Neural cell (in vitro differentiated cells): ENCODE data around the gene RFX8. TPM values are rescaled to one million over a fixed set of nuclear protein-coding genes. Genes with fewer than 3 reads are reported as not detected.

Experiments used
- H2AFZ ChIP-seq: fragments of 200-600, 300-800 bp; sonication (generic), shearing (Covaris generic); 2 replicates; pipeline ENCODE4 v1.6.0; 2014; ENCODE audit warnings: low read depth, mild to moderate bottlenecking, antibody characterized with exemption, low read length, moderate library complexity
- H3F3A ChIP-seq: fragments of 200-600 bp; shearing (Covaris generic); 2 replicates; pipeline ENCODE4 v1.6.1; 2016; ENCODE audit warnings: mild to moderate bottlenecking, moderate library complexity, mixed read lengths, antibody characterized with exemption, low read length; ENCODE audit not compliant: insufficient read depth, poor library complexity, severe bottlenecking
- H3K27ac ChIP-seq: fragments of 200-600, 300-800 bp; sonication (generic), shearing (Covaris generic); 2 replicates; pipeline ENCODE4 v1.5.1; 2014; ENCODE audit warnings: mild to moderate bottlenecking, low read length, moderate library complexity
- H3K27me3 ChIP-seq: fragments of 300-800, 200-600 bp; sonication (generic), shearing (Covaris generic); 2 replicates; pipeline ENCODE4 v1.6.0; 2014; ENCODE audit warnings: mild to moderate bottlenecking, low read depth, low read length, moderate library complexity; ENCODE audit not compliant: insufficient read depth
- H3K36me3 ChIP-seq: fragments of 300-800, 200-600 bp; sonication (generic), shearing (Covaris generic); 2 replicates; pipeline ENCODE4 v1.5.1; 2014; ENCODE audit warnings: mild to moderate bottlenecking, antibody characterized with exemption, low read length, moderate library complexity; ENCODE audit not compliant: insufficient read depth
- H3K4me2 ChIP-seq: fragments of 300-800, 200-600 bp; sonication (generic), shearing (Covaris generic); 2 replicates; pipeline ENCODE4 v1.6.0; 2014; ENCODE audit warnings: mild to moderate bottlenecking, low read length
- H3K4me3 ChIP-seq: fragments of 300-800, 200-600 bp; sonication (generic), shearing (Covaris generic); 2 replicates; pipeline ENCODE4 v1.5.1; 2014; ENCODE audit warnings: mild to moderate bottlenecking, low read length, moderate library complexity
- H3K79me2 ChIP-seq: fragments of 200-600 bp; shearing (Covaris generic); replicated peaks from 2 replicates; pipeline ENCODE4 v1.6.0; 2014; ENCODE audit warnings: mild to moderate bottlenecking, low read length, moderate library complexity; ENCODE audit not compliant: insufficient read depth
- H3K9ac ChIP-seq: fragments of 300-800, 200-600 bp; sonication (generic), shearing (Covaris generic); 2 replicates; pipeline ENCODE4 v1.6.1; 2016; ENCODE audit warnings: mild to moderate bottlenecking, low read length, mixed read lengths
- H3K9me2 ChIP-seq: fragments of 200-600 bp; shearing (Covaris generic); 2 replicates; pipeline ENCODE4 v1.6.1; 2016; ENCODE audit warnings: mild to moderate bottlenecking, low read length, mixed read lengths; ENCODE audit not compliant: insufficient read depth
- H3K9me3 ChIP-seq: fragments of 200-600, 300-800 bp; sonication (generic), shearing (Covaris generic); 2 replicates; pipeline ENCODE4 v1.6.1; 2016; ENCODE audit warnings: mild to moderate bottlenecking, mixed run types, low read length, moderate library complexity, mixed read lengths
- H4K20me1 ChIP-seq: fragments of 200-600 bp; shearing (Covaris generic); 2 replicates; pipeline ENCODE4 v1.6.1; 2016; ENCODE audit warnings: mild to moderate bottlenecking, mixed run types; ENCODE audit not compliant: insufficient read depth
- CTCF ChIP-seq: fragments of 450-650 bp; IDR thresholded peaks from 2 replicates; pipeline ENCODE4 v1.5.1; 2014; ENCODE audit warnings: antibody characterized with exemption, mild to moderate bottlenecking, moderate library complexity; ENCODE audit not compliant: poor library complexity, severe bottlenecking
- EP300 ChIP-seq: fragments of 450-650 bp; conservative IDR thresholded peaks from 2 replicates; pipeline ENCODE4 v1.6.1; 2014; ENCODE audit warnings: antibody characterized with exemption, mild to moderate bottlenecking, moderate library complexity; ENCODE audit not compliant: poor library complexity, severe bottlenecking
- EZH2 ChIP-seq: fragments of 200-600, 300-800 bp; shearing (Covaris generic), sonication (generic); IDR thresholded peaks from 2 replicates; pipeline ENCODE4 v1.6.1; 2014; ENCODE audit warnings: antibody characterized with exemption, low read length, borderline replicate concordance, mild to moderate bottlenecking; ENCODE audit not compliant: insufficient read depth, poor library complexity, severe bottlenecking
- MXI1 ChIP-seq: fragments of 450-650 bp; conservative IDR thresholded peaks from 2 replicates; pipeline ENCODE4 v1.6.1; 2014; ENCODE audit warnings: antibody characterized with exemption, mild to moderate bottlenecking; ENCODE audit not compliant: poor library complexity, severe bottlenecking
- POLR2AphosphoS5 ChIP-seq: IDR thresholded peaks from 2 replicates; pipeline ENCODE4 v1.6.1; 2012
- RAD21 ChIP-seq: fragments of 450-650 bp; conservative IDR thresholded peaks from 2 replicates; pipeline ENCODE4 v1.6.1; 2014; ENCODE audit warnings: antibody characterized with exemption, mild to moderate bottlenecking, moderate library complexity
- REST ChIP-seq: IDR thresholded peaks from 2 replicates; pipeline ENCODE4 v1.6.1; 2012; ENCODE audit warnings: borderline replicate concordance
- SMC3 ChIP-seq: fragments of 450-650 bp; conservative IDR thresholded peaks from 2 replicates; pipeline ENCODE4 v1.6.1; 2014; ENCODE audit warnings: antibody characterized with exemption, mild to moderate bottlenecking, moderate library complexity; ENCODE audit not compliant: poor library complexity
- TAF1 ChIP-seq: IDR thresholded peaks from 2 replicates; pipeline ENCODE4 v1.6.1; 2012; ENCODE audit warnings: low read depth
- polyA plus RNA-seq: library from polyadenylated mRNA; depleted of rRNA; stranded (reverse); fragments of >200 nt; gene quantifications from 2 replicates; pipeline ENCODE4 v1.2.3, GENCODE V29; 2014

The RFX8 gene
- polyA plus RNA-seq, 1 donor from 2014 or later = not detected

- H2AFZ ChIP-seq = no peak overlapping the region
Measured at GRCh38 chr2:101500180-101500579, 25.3 kb upstream of the RFX8 start.

GRCh38 chr2:101496279-101496678 is 21.4 kb upstream of the RFX8 start:
- no peaks in the 10 kb centered on the region for H3K27me3 ChIP-seq
- no peaks in the 10 kb centered on the region for H4K20me1 ChIP-seq
- no peak overlapping the region for H3K4me3 ChIP-seq
- H3K4me2 ChIP-seq = no peak overlapping the region
- no peak overlapping the region for H2AFZ ChIP-seq
- no peaks in the 10 kb centered on the region for H3F3A ChIP-seq
- H3K79me2 ChIP-seq = no peaks in the 10 kb centered on the region
- H3K27ac ChIP-seq = no peak overlapping the region
- TF ChIP-seq REST = no peak
- H3K9me3 ChIP-seq = no peaks in the 10 kb centered on the region
- H3K36me3 ChIP-seq = no peaks in the 10 kb centered on the region
- H3K9me2 ChIP-seq = no peaks in the 10 kb centered on the region
- H3K9ac ChIP-seq = no peak overlapping the region

More at GRCh38 chr2:101500180-101500579, 25.3 kb upstream of the RFX8 start:
- no peaks in the 10 kb centered on the region for H3K79me2 ChIP-seq
- no peaks in the 10 kb centered on the region for H3K36me3 ChIP-seq
- H3K9ac ChIP-seq = no peak overlapping the region
- no peak overlapping the region for H3K4me3 ChIP-seq
- H4K20me1 ChIP-seq = no peaks in the 10 kb centered on the region
- H3K27ac ChIP-seq = no peak overlapping the region
- no peaks in the 10 kb centered on the region for H3F3A ChIP-seq
- no peaks in the 10 kb centered on the region for H3K9me3 ChIP-seq
- H3K4me2 ChIP-seq = no peak overlapping the region
- no peaks in the 10 kb centered on the region for H3K27me3 ChIP-seq
- no peaks in the 10 kb centered on the region for H3K9me2 ChIP-seq
- no peak for TF ChIP-seq MXI1

DNA sequence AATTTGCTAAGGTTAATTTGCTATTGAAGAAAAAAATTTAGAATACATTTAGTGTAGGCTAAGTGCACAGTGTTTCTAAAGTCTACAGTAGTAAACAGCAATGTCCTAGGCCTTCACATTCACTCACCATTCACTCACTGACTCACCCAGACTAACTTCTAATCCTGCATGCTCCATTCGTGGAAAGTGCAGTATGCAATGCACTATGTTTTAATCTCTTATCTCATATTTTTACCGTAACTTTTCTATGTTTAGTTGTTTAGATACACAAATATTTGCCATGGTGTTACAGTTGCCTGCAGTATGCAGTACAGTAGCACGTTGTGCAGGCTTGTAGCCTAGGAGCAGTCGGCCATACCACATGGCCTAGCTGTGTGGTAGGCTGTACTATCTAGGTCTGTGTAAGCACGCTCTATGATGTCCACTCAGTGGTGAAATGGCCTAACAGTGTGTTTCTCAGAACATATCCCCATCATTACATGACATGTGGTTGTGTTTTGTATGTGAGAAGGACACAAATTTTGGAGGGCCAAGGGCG is 18.1 kb upstream of the RFX8 start:
- Histone ChIP-seq H3K9ac (no peak overlapping the region), H3K79me2 (no peaks in the 10 kb centered on the region)
- TF ChIP-seq EP300 (no peak), REST (no peak), SMC3 (no peak), RAD21 (no peak), CTCF (no peak), EZH2 (no peak), TAF1 (no peak), POLR2AphosphoS5 (no peak), MXI1 (no peak)

More for the DNA sequence above, 18.1 kb upstream of the RFX8 start:
- Histone ChIP-seq H3K4me2 (no peak overlapping the region), H3K4me3 (no peak overlapping the region), H3F3A (no peaks in the 10 kb centered on the region), H3K9me3 (no peaks in the 10 kb centered on the region), H3K27me3 (no peaks in the 10 kb centered on the region), H3K9me2 (no peaks in the 10 kb centered on the region), H3K27ac (no peak overlapping the region), H4K20me1 (no peaks in the 10 kb centered on the region), H2AFZ (no peak overlapping the region), H3K36me3 (no peaks in the 10 kb centered on the region)
